Left ventricle myocardium inferior (tissue), 1 donor: Measurements from ENCODE around the gene SRSF6. TPM values are rescaled to one million over a fixed set of nuclear protein-coding genes. Genes with fewer than 3 reads are reported as not detected.
"Not testable (repeated sequence)": the region's sequence is repeated elsewhere in the genome, so short reads cannot be mapped to it uniquely, and the experiment has no call there.

ENCODE experiments used
- DNase-seq: peaks from one replicate; pipeline ENCODE4 v3.0.0-alpha.2; 2020
- H3K27ac ChIP-seq: fragments of 200-600 bp; replicated peaks from 2 replicates; pipeline ENCODE4 v1.8.0; 2021
- H3K27me3 ChIP-seq: fragments of 200-600 bp; 2 replicates; pipeline ENCODE4 v1.8.0; 2021; ENCODE audit warnings: low read depth
- H3K36me3 ChIP-seq: fragments of 200-600 bp; 2 replicates; pipeline ENCODE4 v1.8.0; 2021
- H3K4me1 ChIP-seq: fragments of 200-600 bp; 2 replicates; pipeline ENCODE4 v1.8.0; 2021
- H3K4me3 ChIP-seq: fragments of 200-600 bp; 2 replicates; pipeline ENCODE4 v1.8.0; 2021; ENCODE audit warnings: mild to moderate bottlenecking, moderate library complexity
- H3K9me3 ChIP-seq: fragments of 200-600 bp; replicated peaks from 2 replicates; pipeline ENCODE4 v1.8.0; 2021
- CTCF ChIP-seq: fragments of 200-600 bp; IDR thresholded peaks from 2 replicates; pipeline ENCODE4 v1.8.0; 2021; ENCODE audit warnings: antibody characterized with exemption, mild to moderate bottlenecking, borderline replicate concordance
- intact Hi-C: fragments of 100-400 bp; cut with micrococcal nuclease; formaldehyde crosslinking; loops from one replicate; pipeline ENCODE4 v1.11.0; 2022
- total RNA-seq: library from RNA; stranded (reverse); fragmentation: NEBNext Ultra II Directional; extraction: Animal tissue kit (Norgen Biotek cat#: 25700); gene quantifications from one replicate; pipeline ENCODE4 v1.2.1, GENCODE V29; 2021
- donor health status: DM: no; HTN: yes; CAD: no; lungs with severe emphysema.

Gene SRSF6
- total RNA-seq, 1 donor from 2014 or later = 58.7 TPM

- intact Hi-C loops = no loop called here
- Histone ChIP-seq H3K27ac (no peak overlapping the region), H3K4me1 (peaks cover 18% of the 10 kb centered on the region), H3K27me3 (peaks cover 26% of the 10 kb centered on the region), H3K36me3 (no peaks in the 10 kb centered on the region), H3K4me3 (no peak overlapping the region), H3K9me3 (no peaks in the 10 kb centered on the region)
- TF ChIP-seq CTCF = no peak
- DNase-seq = no peak
These were observed 5.1 kb upstream of the SRSF6 start for GRCh38 chr20:43452404-43453126.

- Histone ChIP-seq H3K36me3 (peaks cover 24% of the 10 kb centered on the region), H3K4me1 (peaks cover 40% of the 10 kb centered on the region), H3K4me3 (peak overlapping the region; percentile 99), H3K27me3 (peaks cover 16% of the 10 kb centered on the region)
- H3K27ac ChIP-seq, intact Hi-C loops, H3K9me3 ChIP-seq, DNase-seq: not testable (repeated sequence)
These were observed 1.4 kb upstream of the SRSF6 start for GRCh38 chr20:43456252-43456651.

- peaks cover 16% of the 10 kb centered on the region for H3K27me3 ChIP-seq
- peak overlapping the region; percentile 99 for H3K4me3 ChIP-seq
- intact Hi-C loops = no loop called here
These were observed 672 bp upstream of the SRSF6 start for GRCh38 chr20:43456809-43457639.

GRCh38 chr20:43458422-43458924 is 777 bp downstream of the SRSF6 start:
- Histone ChIP-seq H3K4me1 (peaks cover 62% of the 10 kb centered on the region), H3K9me3 (no peaks in the 10 kb centered on the region), H3K27ac (peak overlapping the region; percentile 100), H3K4me3 (peak overlapping the region; percentile 99), H3K36me3 (peaks cover 46% of the 10 kb centered on the region), H3K27me3 (peaks cover 7% of the 10 kb centered on the region)
- TF ChIP-seq CTCF = no peak
- DNase-seq = no peak
- intact Hi-C loops = no loop called here

More at GRCh38 chr20:43456809-43457639, 672 bp upstream of the SRSF6 start:
- no peak for TF ChIP-seq CTCF
- peak overlapping the region; percentile 100 for H3K27ac ChIP-seq
- H3K4me1 ChIP-seq = peaks cover 48% of the 10 kb centered on the region
- peaks cover 32% of the 10 kb centered on the region for H3K36me3 ChIP-seq
- peak; percentile 87 for DNase-seq
- H3K9me3 ChIP-seq = no peaks in the 10 kb centered on the region

- Histone ChIP-seq H3K27me3 (peaks cover under 1% of the 10 kb centered on the region), H3K4me3 (peak overlapping the region; percentile 99), H3K36me3 (peaks cover 55% of the 10 kb centered on the region), H3K9me3 (no peaks in the 10 kb centered on the region), H3K27ac (peak overlapping the region; percentile 100), H3K4me1 (peaks cover 62% of the 10 kb centered on the region)
- DNase-seq = no peak
- TF ChIP-seq CTCF = no peak
- intact Hi-C loops = no loop called here
These were observed 1.6 kb downstream of the SRSF6 start for GRCh38 chr20:43459022-43459942.
